Activated CD8-positive, alpha-beta memory T cell treated with anti-CD3 and anti-CD28 coated beads for 24 hours (primary cell): Measurements from ENCODE around the gene ABHD12B.
"Not testable (repeated sequence)": the region's sequence is repeated elsewhere in the genome, so short reads cannot be mapped to it uniquely, and the experiment has no call there.

Experiments
- DNase-seq: peaks from one replicate; pipeline ENCODE4 v3.0.0-alpha.2; 2020

Gene ABHD12B

DNA sequence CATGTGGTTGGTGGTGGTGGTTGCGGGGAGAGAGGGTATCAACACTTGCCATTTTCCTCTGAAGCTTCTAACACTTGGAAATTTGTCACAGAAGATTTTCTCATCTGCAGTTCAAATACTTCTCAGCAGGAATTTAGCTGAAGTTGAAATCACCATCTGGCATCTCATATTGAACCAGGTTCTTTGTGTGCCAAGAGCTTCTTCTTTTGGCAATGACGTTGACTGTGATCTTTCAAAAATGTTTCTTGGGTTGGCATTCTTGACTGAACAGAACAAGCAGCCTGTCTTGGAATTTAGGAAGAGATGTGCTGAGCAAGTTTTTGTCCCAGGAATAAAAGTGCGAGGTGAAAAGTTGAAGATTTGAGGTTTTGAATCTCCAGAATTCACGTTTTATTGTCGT lies 32.2 kb upstream of the ABHD12B start:
- DNase-seq, result no peak

DNA sequence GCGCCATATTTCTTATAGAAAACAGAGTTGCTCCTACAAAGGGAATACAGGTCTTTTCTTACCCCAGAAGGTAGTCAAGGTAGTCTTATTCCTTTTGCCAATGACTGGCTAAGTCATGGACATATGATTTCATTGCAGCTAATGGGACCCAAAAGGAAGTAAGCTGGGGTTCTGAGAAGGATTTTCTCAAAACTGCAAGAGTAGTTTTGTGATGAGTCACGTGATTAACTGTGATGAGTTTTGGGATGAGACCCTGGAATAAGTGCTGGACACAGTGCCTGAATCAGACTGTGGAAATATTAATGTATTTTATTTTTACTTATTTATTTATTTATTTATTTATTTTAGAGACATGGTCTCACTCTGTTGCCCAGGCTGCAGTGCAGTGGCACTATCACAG lies 27.5 kb upstream of the ABHD12B start:
- DNase-seq, result no peak

DNA sequence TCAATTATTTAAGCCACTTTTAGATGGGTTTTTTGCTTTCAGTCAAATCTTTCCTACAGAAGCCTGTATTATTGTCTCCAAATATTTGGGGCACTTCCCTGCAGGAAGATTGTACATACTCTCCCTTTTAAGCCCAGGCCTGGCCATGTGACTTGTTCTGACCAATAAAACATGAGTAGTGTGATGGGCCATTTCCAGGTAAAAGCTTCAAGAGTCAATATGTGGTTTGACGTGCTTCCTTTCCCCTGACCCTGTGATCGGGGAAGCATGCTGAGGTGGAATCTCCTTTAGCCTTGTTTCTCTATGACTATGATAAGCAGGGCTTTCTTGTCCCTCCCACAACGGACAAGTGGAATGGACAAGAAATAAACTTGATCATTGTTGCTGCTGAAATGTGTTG lies 26.7 kb upstream of the ABHD12B start:
- no peak for DNase-seq

DNA sequence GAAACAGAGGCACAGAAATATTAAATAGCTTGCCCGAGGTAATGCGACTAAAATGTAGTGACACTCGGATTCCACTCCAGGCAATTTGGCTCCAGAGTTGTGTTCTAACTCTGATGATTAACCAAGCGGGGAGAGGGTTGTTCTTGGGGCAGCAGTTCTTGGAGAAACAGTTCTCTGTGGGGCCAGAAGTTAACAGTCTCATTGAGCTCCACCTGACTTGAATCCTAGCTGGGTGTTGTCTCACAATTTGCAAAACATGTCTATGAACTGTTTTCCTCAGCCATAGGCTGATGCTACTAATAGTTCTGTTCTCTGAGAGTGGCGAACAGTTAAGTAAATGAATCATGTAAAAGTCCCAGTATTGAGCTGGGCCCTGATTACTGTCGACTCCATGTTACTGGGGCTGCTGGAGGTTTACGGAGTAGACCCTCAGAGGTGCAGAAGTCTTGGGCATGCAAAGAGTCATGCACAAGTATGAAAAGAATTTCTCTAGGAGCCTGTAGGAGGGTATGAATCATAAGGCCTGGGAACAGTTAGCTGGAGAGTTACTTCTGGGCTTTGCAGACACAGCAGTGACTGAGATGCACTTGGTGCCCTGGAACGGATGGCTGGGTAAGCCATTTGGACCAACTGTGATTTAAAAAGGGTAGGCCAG lies 25.5 kb upstream of the ABHD12B start:
- DNase-seq, result no peak

DNA sequence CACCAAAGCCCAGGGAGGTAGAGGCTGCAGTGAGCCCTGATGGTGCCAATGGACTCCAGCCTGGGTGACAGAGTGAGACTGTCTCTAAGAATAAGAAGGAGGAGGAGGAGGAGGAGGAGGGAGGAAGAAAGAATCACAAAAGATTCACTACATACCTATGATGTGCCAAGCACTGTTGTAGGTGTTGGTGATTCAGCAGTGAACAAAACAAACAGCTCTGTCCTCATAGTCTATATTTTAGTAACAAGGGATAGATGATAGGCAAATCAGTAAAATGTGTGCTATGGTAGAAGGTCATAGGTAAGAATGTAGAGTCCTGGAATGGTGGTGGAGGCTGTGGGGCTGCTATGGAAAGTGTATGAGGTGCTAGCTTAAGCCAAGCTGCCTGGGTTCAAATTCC lies 18.0 kb upstream of the ABHD12B start:
- DNase-seq, result no peak

DNA sequence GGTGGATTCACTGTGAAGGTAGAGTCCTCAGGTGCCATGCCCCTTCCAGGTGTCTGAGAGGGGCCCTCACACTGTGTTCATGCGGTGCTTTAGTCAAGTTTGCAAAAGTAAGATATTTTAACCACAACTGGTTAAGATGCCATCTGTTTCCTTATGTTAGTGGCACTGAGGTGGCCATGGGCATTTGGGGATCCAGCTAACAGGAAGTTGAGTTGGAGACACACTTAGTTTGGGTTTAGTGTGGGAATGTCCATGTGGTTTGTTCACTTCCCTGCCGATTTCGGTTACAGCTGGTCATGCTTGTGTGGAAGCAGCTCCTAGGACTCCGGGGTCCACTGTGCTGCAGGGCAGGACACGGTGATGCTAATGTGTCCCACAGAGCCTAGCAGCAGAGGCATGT lies 17.3 kb upstream of the ABHD12B start:
- DNase-seq, result no peak

DNA sequence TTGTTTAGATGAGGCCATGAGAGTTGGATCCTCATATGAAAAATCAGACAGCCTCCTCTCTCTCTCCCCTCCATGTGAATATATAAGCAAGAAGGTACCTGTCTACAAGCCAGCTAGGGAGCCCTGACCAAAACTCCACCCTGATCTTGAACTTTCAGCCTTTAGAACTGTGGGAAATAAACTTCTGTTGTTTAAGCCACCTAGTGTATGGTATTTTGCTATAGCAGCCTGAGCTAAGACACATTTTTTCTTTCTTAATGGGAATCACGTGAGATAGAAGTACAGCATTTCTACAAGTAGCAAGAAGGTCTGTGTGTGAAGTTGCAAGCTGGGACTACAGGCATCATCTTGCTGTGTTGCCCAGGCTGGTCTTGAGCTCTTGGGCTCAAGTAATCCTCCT lies 16.3 kb upstream of the ABHD12B start:
- no peak for DNase-seq

DNA sequence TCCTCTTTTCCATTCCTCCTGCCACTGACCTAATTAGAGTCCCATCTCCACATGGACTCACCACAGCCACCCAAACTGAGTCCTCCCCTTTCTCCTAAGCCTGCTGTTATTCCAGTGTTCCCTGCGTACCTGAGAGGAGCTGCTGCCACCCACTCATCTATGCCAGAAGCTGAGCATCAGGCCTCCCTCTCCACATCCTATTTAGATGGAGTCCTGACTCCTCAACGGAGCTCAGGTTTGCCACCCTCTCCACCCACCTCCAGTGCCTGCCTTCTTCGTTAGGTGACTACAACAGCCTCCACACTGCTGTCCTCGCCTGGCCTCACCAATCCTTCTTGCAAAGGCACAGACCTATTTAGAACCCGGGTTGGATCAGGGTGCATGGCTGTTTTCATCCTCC lies 15.2 kb upstream of the ABHD12B start:
- no peak for DNase-seq

DNA sequence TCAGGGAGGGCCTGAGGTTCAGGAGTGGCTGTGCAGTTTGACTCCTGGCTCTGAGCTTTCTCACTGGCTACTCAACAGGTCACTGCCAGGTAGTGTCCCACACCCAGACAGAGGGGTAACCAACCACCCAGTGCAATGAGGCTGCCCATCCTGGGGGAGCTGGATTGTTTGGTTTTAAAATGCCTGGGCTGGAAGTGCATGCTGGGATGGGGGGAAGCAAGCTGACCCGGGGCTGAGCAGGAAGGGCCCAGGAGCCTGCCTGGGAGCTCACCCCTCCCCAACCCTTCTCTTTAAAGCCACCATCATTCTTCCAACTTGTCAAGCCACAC lies 12.6 kb upstream of the ABHD12B start:
- no peak for DNase-seq

DNA sequence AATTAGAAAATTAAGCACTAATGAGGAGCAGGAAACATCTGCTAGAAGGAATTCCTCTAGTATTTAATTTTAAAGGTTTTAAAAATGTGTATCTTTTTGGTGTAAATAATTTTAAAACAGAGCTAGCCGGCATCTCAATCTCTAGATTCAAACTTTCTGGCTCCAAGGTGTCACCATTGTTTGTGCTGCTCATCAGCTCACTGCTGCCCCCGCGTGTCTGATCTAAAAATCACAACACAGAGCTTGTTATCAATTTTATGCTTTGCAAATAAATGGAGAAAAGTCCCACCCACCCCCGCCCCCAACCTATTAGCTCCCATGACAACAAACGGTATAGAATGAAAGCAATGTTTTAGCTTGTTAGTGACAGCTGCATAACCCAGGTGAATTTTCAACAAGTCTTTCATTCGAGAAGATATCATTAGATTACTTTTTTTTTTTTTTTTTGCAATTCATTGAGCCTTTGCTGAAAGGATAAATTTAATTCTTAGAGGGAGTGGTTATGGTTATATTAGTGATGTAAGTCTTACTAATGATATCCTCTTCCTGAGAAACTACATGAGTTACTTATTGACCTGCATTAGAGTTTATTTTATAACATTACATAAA lies 11.3 kb upstream of the ABHD12B start:
- DNase-seq, result peak; percentile 95

DNA sequence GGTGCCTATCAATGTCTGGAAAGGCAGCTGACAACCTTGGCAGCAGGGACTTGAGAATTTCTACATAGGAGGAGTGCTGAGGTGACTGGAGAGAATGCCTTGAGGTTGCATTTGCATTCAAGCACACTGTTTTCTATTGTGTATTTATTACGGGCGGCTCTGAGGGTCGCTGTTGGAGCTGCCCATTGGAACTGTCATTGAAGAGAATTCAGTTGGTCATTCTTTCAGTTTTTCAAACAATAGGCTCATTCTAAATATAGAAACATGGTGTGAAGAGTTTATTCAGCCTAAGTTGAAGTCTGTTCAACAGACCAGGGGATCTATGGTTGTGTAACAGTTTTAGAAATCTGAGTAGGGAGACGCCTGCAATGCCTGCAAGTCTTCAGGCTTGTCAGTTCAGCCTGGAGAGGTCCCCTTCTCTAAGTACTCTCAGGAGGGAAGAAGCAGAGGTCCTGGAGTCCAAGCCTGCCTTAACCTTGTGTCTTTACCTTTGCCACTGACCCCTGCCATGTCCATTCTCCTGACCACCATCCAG lies 9.8 kb upstream of the ABHD12B start:
- no peak for DNase-seq

DNA sequence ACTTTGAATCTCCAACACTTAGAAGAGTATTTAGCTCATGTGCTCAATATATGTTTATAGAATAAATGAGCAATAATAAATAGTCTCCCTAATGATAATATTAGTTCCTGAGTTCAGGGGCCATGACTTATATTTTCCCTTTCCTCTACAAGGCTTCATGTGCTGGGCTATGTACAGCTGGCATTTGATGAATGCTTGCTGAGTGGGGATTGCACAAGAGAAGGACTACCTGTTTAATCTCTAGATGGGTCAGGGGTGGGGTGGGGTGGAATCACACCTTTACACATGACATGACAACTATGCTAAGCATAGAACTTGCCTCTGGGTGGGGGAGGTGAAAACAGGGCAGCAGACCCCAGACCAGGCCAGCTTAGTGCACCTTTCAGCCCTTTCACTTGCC lies 7.6 kb upstream of the ABHD12B start:
- no peak for DNase-seq

DNA sequence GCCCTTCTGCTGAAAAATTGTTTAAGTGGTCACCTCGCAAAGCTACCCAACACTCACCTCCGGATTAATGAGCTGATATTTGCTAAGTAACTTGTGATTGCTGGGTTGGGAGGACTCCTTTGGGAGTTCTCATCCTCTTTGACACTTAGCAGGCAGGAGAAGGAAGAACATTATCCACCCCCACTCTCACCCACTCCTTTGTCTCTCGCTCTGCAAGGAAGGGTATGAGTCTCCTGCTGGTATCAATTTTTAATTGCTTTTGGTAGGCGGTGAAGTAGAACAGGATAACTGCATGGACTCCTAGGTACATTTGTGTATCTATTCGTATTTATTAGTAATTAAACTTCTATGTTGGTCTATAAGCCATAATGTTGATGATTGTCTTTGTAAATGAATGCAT lies 6.9 kb upstream of the ABHD12B start:
- DNase-seq, result no peak

DNA sequence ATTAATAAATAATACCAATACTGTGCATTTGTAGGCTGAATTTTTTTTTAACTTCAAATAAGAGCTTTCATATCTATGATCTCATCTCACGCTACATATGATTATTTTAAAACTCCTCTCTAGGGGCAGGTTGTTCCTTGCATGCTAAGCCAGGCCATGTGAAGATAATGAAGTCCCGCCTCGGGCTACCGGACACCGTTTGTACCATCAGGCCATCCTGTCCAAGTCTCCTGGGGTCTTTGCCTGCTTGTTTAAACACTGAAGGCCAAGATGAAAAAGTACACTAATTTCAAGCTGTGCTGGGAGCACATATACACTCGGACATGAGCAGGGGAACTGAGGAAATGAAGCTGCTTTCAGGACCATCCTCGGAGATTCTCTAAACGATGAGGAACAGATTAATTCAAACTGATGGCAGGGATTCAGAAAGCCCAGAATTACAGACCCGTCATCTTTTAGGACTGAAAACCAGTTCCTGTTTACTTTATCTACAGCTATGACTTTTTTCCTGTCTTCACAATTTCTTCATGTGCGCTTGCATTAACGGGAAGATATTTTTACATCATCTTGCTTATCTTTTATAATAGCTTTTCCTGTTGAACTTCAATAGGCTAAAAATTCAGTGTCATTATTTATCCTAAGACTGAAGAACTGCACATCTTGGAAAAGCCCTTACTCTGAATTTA lies 6.3 kb upstream of the ABHD12B start:
- no peak for DNase-seq

DNA sequence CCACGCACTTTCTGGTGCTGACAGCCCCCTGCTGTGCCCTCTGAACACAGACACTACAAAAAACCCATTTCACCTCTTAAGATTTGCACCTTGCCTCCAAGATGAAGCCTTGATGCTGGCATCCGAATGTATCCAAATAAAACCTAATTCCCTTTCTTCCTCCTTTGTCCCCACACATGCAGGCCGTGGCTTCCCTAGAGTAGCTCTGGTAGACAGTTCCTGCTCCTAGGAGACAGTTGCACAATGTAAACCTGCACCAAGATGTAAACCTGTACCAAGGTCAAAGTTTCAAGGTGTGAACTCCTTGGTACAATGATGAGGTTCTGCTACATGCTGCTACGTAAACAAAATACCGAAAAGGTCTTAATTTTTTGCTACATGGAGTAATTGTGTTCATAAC lies 625 bp upstream of the ABHD12B start:
- no peak for DNase-seq

DNA sequence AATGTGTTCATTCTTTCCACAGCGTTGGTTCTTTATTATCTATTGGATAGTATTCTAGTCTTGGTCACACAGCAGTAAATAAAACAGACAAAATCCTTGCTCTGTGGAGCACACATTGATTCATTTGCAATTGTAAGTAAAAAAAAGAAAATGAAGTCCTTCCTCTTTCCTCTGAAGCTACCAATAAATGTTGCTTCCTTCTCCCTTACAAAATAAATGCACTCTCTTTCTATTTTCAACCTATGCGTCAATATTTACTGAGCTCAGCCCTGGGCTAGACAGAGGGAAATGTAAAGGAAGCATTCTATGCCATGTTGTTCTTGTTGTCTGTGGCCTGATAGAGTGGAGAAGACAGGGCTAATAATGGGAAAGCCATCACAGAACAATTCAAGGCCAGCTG lies 2.9 kb downstream of the ABHD12B start:
- DNase-seq, result no peak

DNA sequence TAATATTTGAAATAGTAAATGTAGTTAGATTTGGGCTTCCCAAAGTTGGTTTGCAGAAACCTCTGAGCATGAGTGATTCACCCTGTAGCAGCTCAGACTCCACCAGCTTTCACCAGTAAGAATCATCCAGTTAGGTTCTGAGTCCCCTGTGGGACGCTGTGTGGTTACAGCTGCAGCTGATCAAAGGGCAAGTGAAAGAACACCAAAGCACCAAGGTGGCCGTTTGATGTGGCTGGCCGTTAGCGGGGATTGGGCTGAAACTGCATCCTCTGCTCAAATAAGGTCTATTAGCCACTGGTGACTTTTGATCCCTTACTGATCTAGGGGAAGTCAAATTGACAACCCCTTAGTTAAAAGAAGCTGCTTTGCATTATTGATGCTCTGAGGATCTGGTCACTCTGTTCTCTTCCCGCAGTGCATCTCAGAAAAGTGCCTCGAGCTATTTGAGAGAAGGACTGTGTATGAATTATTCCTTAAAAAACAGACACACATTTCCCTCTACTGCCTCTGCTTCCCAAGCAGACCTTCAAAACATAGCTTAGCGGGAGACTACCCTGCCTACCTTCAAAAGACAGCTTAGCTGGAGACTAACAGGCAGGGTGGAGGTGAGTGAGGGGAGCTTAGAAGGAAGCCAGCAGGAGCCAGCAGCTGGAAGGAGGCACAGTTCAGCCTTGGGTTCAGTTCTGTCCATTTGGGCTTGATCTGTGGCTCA lies 3.7 kb downstream of the ABHD12B start:
- DNase-seq, result peak; percentile 75

DNA sequence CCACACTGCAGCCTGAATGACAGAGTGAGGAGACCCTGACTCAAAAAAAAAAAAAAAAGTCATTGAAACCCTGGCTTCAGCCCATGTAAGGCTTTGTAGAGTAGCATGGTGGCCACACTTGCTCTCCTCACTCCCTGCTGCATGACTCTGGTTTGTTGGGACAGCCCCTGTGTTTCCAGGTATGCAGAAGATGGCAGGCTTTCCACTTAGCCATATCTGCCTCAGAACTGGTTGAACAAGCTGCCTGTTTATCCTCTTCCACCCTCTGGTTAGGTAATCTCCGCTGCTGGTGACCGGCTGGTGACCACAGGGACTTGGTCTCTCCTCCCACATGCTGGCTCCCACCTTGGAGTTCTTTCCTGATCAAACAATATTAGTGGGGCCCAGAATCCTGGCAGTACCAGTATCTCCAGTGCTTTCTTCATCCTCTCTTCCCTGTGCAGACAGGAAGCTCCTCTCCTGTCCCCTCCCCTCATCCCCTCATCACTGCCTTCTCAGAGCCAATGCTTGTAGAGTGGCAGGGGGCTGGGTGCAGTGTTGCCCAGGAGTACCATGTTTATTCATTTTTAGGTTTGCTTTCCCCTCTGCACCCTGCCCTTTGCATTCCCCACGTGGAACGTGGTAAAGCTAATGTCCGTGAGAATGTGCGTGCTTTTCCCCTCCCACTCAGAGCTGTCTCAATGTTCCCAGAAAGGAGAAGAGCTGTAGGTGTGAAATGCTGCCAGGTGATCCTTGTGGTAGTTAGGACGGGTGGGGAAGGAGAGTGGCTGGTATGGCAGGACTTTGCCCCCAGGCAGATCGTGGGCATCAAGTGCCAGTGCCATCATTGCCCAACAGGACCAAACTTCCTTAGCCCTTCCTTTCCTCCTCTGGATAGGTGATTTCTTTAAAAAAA lies 11.3 kb downstream of the ABHD12B start:
- DNase-seq, result no peak

DNA sequence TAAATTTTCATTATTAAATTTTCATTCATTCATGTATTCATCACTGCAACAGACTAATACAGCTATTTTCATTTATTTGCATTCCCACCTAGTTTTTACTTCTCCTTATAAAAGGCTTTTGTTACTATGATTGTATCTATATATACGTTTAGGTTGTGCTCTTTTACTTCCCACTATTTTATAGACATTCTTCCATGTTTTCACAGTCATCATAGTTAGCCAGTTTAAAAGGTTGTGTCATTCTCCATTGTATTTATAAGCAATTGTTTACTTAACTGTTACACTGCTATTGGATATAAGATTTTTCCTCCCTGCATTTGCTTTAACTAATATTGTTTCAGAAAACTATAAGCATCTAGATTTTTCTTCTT lies 12.0 kb downstream of the ABHD12B start:
- no peak for DNase-seq

DNA sequence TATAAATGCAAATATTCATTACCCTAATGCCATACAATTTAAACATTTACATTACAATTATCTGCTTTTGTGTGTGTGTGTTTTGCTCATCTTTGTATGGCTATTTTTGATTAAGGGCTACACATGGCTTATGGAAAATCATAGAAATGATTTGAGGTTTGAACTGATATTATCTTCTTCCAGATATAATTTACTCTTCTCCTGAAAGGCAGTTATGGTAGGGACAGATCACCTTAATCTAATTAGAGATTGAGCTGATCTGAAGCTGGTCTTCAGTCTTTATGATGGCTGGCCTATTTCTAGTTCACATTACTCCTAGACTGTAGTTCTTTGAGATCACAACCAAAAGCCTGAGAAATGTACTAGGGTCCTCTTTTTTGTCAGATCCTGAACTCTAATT lies 15.6 kb downstream of the ABHD12B start:
- no peak for DNase-seq

DNA sequence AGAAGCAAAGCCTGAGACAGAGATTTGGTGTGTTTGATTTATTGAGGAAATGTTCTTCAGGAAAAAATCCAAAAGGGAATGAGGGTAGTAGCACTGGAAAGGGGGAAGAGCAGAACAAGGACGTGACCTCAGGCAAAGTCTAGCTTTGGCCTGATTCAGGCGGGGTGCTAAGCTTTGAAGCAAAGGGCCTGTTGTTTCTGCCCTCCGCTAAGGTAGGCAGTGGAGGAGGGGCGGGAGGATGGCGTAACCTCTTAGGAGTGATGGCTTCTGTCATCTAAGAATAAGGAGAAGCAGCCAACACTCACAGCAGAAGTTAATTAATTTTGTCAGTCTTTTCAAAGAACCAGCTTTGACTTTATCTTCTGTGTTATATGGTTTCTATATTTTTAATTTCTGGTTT lies 20.4 kb downstream of the ABHD12B start:
- DNase-seq, result no peak

DNA sequence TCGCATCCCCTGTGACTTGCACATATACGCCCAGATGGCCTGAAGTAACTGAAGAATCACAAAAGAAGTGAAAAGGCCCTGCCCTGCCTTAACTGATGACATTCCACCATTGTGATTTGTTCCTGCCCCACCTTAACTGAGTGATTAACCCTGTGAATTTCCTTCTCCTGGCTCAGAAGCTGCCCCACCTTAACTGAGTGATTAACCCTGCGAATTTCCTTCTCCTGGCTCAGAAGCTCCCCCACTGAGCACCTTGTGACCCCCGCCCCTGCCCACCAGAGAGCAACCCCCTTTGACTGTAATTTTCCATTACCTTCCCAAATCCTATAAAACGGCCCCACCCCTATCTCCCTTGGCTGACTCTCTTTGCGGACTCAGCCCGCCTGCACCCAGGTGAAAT lies 24.6 kb downstream of the ABHD12B start:
- DNase-seq, result not testable (repeated sequence)

DNA sequence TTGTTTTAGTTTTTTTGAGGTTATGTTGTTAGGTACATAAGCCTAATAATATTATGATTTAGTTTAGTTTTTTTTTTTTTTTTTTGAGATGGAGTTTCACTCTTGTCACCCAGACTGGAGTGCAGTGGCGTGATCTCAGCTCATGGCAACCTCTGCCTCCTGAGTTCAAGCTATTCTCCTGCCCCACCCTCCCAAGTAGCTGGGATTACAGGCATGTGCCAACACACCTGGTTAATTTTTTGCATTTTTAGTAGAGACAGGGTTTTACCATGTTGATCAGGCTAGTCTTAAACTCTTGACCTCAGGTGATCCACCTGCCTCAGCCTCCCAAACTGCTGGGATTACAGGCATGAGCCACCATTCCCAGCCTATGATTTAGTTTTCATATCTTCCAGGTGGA lies 25.2 kb downstream of the ABHD12B start:
- not testable (repeated sequence) for DNase-seq
